ENCODE data around the gene ZNF497. TPM values are rescaled to one million over a fixed set of nuclear protein-coding genes. Genes with fewer than 3 reads are reported as not detected.

Gene ZNF497
- total RNA-seq, 1 experiment from 2014 or later, result 1.7 TPM

GRCh38 chr19:58351558-58351878 lies 11.0 kb downstream of the ZNF497 start:
- TF ChIP-seq FOXP4 (CRISPR knock-in tag; IDR thresholded peaks at IDR 0.05) (no peak), ZNF281 (CRISPR knock-in tag; IDR thresholded peaks at IDR 0.05) (no peak)
- Mint-ChIP-seq H3K4me3 (no peak overlapping the region), H3K27me3 (ENCODE audit: low read depth) (peaks cover 39% of the 10 kb centered on the region), H3K4me1 (peaks cover 3% of the 10 kb centered on the region; the same call in 1 of the 2 replicates), H3K36me3 (no peaks in the 10 kb centered on the region), H3K9me3 (no peaks in the 10 kb centered on the region), H3K27ac (no peak overlapping the region)
- ChIA-PET CTCF (no interaction called here), POLR2A (interaction anchor here (1.0 kb wide), 1 partner anchor 11 kb away, joined by 4 read pairs; the partner anchor contains the start of gene ZNF497)
- ATAC-seq (no peak), DNase-seq (ENCODE audit: low spot score) (no peak)

GRCh38 chr19:58350871-58351557 lies 11.5 kb downstream of the ZNF497 start:
- Mint-ChIP-seq H3K36me3 (no peaks in the 10 kb centered on the region), H3K9me3 (no peaks in the 10 kb centered on the region), H3K27ac (no peak overlapping the region), H3K4me1 (peaks cover 3% of the 10 kb centered on the region; the same call in 1 of the 2 replicates), H3K27me3 (ENCODE audit: low read depth) (peaks cover 44% of the 10 kb centered on the region), H3K4me3 (no peak overlapping the region)
- DNase-seq (ENCODE audit: low spot score) (no peak), ATAC-seq (no peak)
- TF ChIP-seq CTCF (IDR thresholded peaks at IDR 0.05) (no peak), ZBTB21 (CRISPR knock-in tag; IDR thresholded peaks at IDR 0.05; ENCODE audit: borderline replicate concordance) (no peak), ZNF232 (CRISPR knock-in tag; IDR thresholded peaks at IDR 0.05) (no peak)
- ChIA-PET CTCF (interaction anchor here (1.5 kb wide), 1 partner anchor 12 kb away, joined by 6 read pairs; no protein-coding TSS in a partner anchor), POLR2A (interaction anchor here (1.0 kb wide), 1 partner anchor 12 kb away, joined by 4 read pairs; the partner anchor contains the start of gene ZNF497)

GRCh38 chr19:58350001-58350861 lies 12.3 kb downstream of the ZNF497 start:
- DNase-seq (ENCODE audit: low spot score) (no peak), ATAC-seq (no peak; the same call in 1 of the 2 replicates)
- no peaks in the 10 kb centered on the region for H3K36me3 Mint-ChIP-seq
- H3K4me1 Mint-ChIP-seq, result peaks cover 3% of the 10 kb centered on the region; the same call in 1 of the 2 replicates
- H3K9me3 Mint-ChIP-seq, result no peaks in the 10 kb centered on the region
- CTCF ChIA-PET, result interaction anchor here (1.5 kb wide), 1 partner anchor 11 kb away, joined by 6 read pairs; no protein-coding TSS in a partner anchor
- H3K27me3 Mint-ChIP-seq (ENCODE audit: low read depth), result peaks cover 48% of the 10 kb centered on the region
- POLR2A ChIA-PET, result no interaction called here
- H3K4me3 Mint-ChIP-seq, result no peak overlapping the region
- no peak overlapping the region for H3K27ac Mint-ChIP-seq
- no peak for TF ChIP-seq ZNF219 (CRISPR knock-in tag; IDR thresholded peaks at IDR 0.05; ENCODE audit: borderline replicate concordance)
- TF ChIP-seq ZNF232 (CRISPR knock-in tag; IDR thresholded peaks at IDR 0.05), result no peak
- TF ChIP-seq NFATC4 (CRISPR knock-in tag; IDR thresholded peaks at IDR 0.05), result no peak
- no peak for TF ChIP-seq ELF4 (CRISPR knock-in tag; IDR thresholded peaks at IDR 0.05; ENCODE audit: low read depth)
- TF ChIP-seq ZNF671 (CRISPR knock-in tag; IDR thresholded peaks at IDR 0.05), result no peak
- no peak for TF ChIP-seq ZNF138 (CRISPR knock-in tag; conservative IDR thresholded peaks at IDR 0.05)
- no peak for TF ChIP-seq CREM (CRISPR knock-in tag; IDR thresholded peaks at IDR 0.05)
- no peak for TF ChIP-seq ZNF532 (CRISPR knock-in tag; IDR thresholded peaks at IDR 0.05; ENCODE audit: borderline replicate concordance)
- no peak for TF ChIP-seq ZNF425 (CRISPR knock-in tag; conservative IDR thresholded peaks at IDR 0.05)
- no peak for TF ChIP-seq USF2 (CRISPR knock-in tag; IDR thresholded peaks at IDR 0.05)
